NOMO-1 treated with DMSO at 0.1 percent for 48 hours (cell line): ENCODE results near the gene WNK4.
"Not testable (repeated sequence)": the region's sequence is repeated elsewhere in the genome, so short reads cannot be mapped to it uniquely, and the experiment has no call there.

Experiments used
- DNase-seq: peaks from one replicate; lab custom pipeline; 2025; ENCODE audit not compliant: unreplicated experiment; lab: John Stamatoyannopoulos, UW

The WNK4 gene

GRCh38 chr17:42779936-42780850, at the start of gene WNK4:
Gene WNK4, plus strand, starts transcription at chr17:42780610. Its CDS starts 89 bp downstream, at chr17:42780699.
- no peak for DNase-seq

- no peak for DNase-seq
Observed at GRCh38 chr17:42740699-42741098, 39.7 kb upstream of the WNK4 start.

GRCh38 chr17:42742916-42743315, 37.5 kb upstream of the WNK4 start:
- not testable (repeated sequence) for DNase-seq

- DNase-seq, result no peak
Observed at GRCh38 chr17:42743595-42744282, 36.7 kb upstream of the WNK4 start.

- no peak for DNase-seq
Observed at GRCh38 chr17:42744283-42744805, 36.1 kb upstream of the WNK4 start.

- peak; percentile 84 for DNase-seq
Observed at GRCh38 chr17:42744806-42745617, 35.4 kb upstream of the WNK4 start, which contains the start of gene EZH1. Gene EZH1, minus strand, starts transcription at chr17:42745040. Its CDS starts 16,099 bp downstream, at chr17:42728941.

GRCh38 chr17:42748202-42748907, 32.1 kb upstream of the WNK4 start:
- DNase-seq, result no peak

GRCh38 chr17:42748908-42749798, 31.3 kb upstream of the WNK4 start:
- no peak for DNase-seq

GRCh38 chr17:42750739-42751344, 29.6 kb upstream of the WNK4 start:
- no peak for DNase-seq

- no peak for DNase-seq
Observed at GRCh38 chr17:42751628-42752027, 28.8 kb upstream of the WNK4 start.

- no peak for DNase-seq
Observed at GRCh38 chr17:42754782-42755181, 25.6 kb upstream of the WNK4 start.

GRCh38 chr17:42759982-42760651, 20.3 kb upstream of the WNK4 start:
- DNase-seq, result peak; percentile 53

- DNase-seq, result no peak
Observed at GRCh38 chr17:42760652-42761581, 19.5 kb upstream of the WNK4 start, which contains the start of gene RAMP2. Gene RAMP2, plus strand, starts transcription at chr17:42761227. Its CDS starts 35 bp downstream, at chr17:42761262.

GRCh38 chr17:42761638-42762037, 18.8 kb upstream of the WNK4 start:
- DNase-seq, result no peak

- DNase-seq, result no peak
Observed at GRCh38 chr17:42766124-42766523, 14.3 kb upstream of the WNK4 start.

- DNase-seq, result no peak
Observed at GRCh38 chr17:42767512-42767911, 12.9 kb upstream of the WNK4 start.

GRCh38 chr17:42768006-42768405, 12.4 kb upstream of the WNK4 start:
- not testable (repeated sequence) for DNase-seq
